Kidney (tissue), 14 donors: ENCODE measurements around the gene UGT1A9. TPM values are rescaled to one million over a fixed set of nuclear protein-coding genes. Genes with fewer than 3 reads are reported as not detected.

Experiments used
- DNase-seq, 5 donors: peaks; one replicate each; pipeline ENCODE4 v3.0.0-alpha.2; 2013 to 2020
- FAIRE-seq: peaks from 2 replicates; lab custom pipeline; 2012; peaks lifted over from hg19 to GRCh38; lab: Jason Lieb, UNC
- H3K27ac ChIP-seq, 2 donors: one replicate each; pipeline ENCODE4 v1.7.0; 2013; ENCODE audit warnings: low read depth in 2 of 2, low read length in 2 of 2, inconsistent platforms in 1 of 2
- H3K27me3 ChIP-seq: one replicate; pipeline ENCODE4 v1.7.1; 2013; ENCODE audit warnings: low read length, inconsistent platforms; ENCODE audit not compliant: control insufficient read depth, insufficient read depth
- H3K36me3 ChIP-seq, 3 donors: one replicate each; pipeline versions ENCODE4 v1.7.0 to v1.7.1; 2013; ENCODE audit warnings: low read length in 3 of 3, control low read depth in 1 of 3, inconsistent platforms in 1 of 3; ENCODE audit not compliant: insufficient read depth in 3 of 3, control insufficient read depth in 2 of 3
- H3K4me1 ChIP-seq, 3 donors: one replicate each; pipeline versions ENCODE4 v1.7.0 to v1.7.1; 2013; ENCODE audit warnings: low read length in 3 of 3, inconsistent platforms in 1 of 3, low read depth in 1 of 3; ENCODE audit not compliant: control insufficient read depth in 2 of 3, insufficient read depth in 2 of 3
- H3K4me3 ChIP-seq, 3 donors: one replicate each; pipeline versions ENCODE4 v1.7.0 to v1.8.1; 2013; ENCODE audit warnings: low read length in 3 of 3, control low read depth in 1 of 3, inconsistent platforms in 1 of 3
- H3K9ac ChIP-seq, 3 donors: one replicate each; pipeline versions ENCODE4 v1.7.0 to v1.7.1; 2013; ENCODE audit warnings: low read length in 3 of 3, control low read depth in 1 of 3, inconsistent platforms in 1 of 3
- H3K9me3 ChIP-seq, 3 donors: one replicate each; pipeline versions ENCODE4 v1.7.0 to v1.7.1; 2013; ENCODE audit warnings: low read length in 3 of 3, control low read depth in 1 of 3, inconsistent platforms in 1 of 3; ENCODE audit not compliant: control insufficient read depth in 2 of 3, insufficient read depth in 1 of 3
- CTCF ChIP-seq: IDR thresholded peaks from 3 replicates; pipeline ENCODE4 v1.5.1; 2012; ENCODE audit warnings: mild to moderate bottlenecking, moderate library complexity, borderline replicate concordance; ENCODE audit not compliant: insufficient read depth; ENCODE audit errors: extremely low read depth
- intact Hi-C: fragments of 100-400 bp; cut with DNase I; formaldehyde crosslinking; loops from one replicate; pipeline ENCODE4 v1.11.1; 2022
- polyA plus RNA-seq: library from polyadenylated mRNA; stranded (reverse); fragments of 350-450 nt; fragmentation: Illumina TruSeq; extraction: RNeasy Lipid Tissue Mini Kit (QIAGEN cat#74804); gene quantifications from one replicate; pipeline ENCODE4 v1.2.3, GENCODE V29; 2014; ENCODE audit warnings: low read depth, low replicate concordance; ENCODE audit not compliant: insufficient read depth
- total RNA-seq: library from RNA; stranded (reverse); fragmentation: NEBNext Ultra II Directional; extraction: Animal tissue kit (Norgen Biotek cat#: 25700); gene quantifications from one replicate; pipeline ENCODE4 v1.2.1, GENCODE V29; 2021
- donor health status: control.
- donor health status: control.
- donor health status: control.
- donor health status: control.
- donor health status: control.
- donor health status: DM: yes; HTN: yes; CAD: no.
- donor health status: Normal renal cell carcinoma (clear cell type).

Gene UGT1A9
- total and polyA plus RNA-seq, 2 donors from 2014 or later: 1.4 to 414 TPM

DNA sequence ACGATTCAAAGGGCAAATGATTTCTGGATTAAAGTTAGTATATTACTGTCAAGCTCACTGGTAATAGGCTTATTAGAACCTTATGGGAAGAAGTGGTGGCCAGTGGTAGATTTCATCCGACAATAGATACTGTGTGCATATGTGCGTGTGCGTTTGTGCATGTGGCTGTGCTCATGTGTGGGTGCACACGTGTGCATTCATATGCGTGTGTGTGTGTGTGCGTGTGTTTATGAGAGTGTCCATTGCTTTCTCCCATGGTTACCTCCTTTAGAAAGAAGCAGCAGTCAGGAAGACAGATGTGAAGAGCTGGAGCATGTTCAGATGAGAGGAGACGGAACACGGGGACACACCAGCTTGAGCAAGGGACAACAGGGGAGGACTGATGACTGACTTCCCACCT is 97.6 kb downstream of the UGT1A9 start:
- Histone ChIP-seq H3K4me1 (no peaks in the 10 kb centered on the region), H3K27me3 (no peaks in the 10 kb centered on the region), H3K4me3 (no peak overlapping the region), H3K9me3 (no peaks in the 10 kb centered on the region), H3K36me3 (peaks cover 0 to 35% (median 16%) of the 10 kb centered on the region in 3 donors), H3K9ac (no peak overlapping the region), H3K27ac (no peak overlapping the region)
- TF ChIP-seq CTCF: no peak
- intact Hi-C loops: no loop called here
- FAIRE-seq (no peak), DNase-seq (no peak)

DNA sequence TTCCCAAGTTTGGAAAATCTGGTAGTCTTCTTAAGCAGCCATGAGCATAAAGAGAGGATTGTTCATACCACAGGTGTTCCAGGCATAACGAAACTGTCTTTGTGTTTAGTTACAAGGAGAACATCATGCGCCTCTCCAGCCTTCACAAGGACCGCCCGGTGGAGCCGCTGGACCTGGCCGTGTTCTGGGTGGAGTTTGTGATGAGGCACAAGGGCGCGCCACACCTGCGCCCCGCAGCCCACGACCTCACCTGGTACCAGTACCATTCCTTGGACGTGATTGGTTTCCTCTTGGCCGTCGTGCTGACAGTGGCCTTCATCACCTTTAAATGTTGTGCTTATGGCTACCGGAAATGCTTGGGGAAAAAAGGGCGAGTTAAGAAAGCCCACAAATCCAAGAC is 100.5 kb downstream of the UGT1A9 start:
- no peaks in the 10 kb centered on the region for H3K4me1 ChIP-seq
- intact Hi-C loops: no loop called here
- peaks cover 0 to 35% (median 16%) of the 10 kb centered on the region in 3 donors for H3K36me3 ChIP-seq
- H3K9ac ChIP-seq: no peak overlapping the region
- DNase-seq: no peak
- H3K4me3 ChIP-seq: no peak overlapping the region
- H3K27me3 ChIP-seq: no peaks in the 10 kb centered on the region
- no peak overlapping the region for H3K27ac ChIP-seq
- peaks cover 0 to 3% (median 0%) of the 10 kb centered on the region in 3 donors for H3K9me3 ChIP-seq
- FAIRE-seq: no peak
- no peak for TF ChIP-seq CTCF

DNA sequence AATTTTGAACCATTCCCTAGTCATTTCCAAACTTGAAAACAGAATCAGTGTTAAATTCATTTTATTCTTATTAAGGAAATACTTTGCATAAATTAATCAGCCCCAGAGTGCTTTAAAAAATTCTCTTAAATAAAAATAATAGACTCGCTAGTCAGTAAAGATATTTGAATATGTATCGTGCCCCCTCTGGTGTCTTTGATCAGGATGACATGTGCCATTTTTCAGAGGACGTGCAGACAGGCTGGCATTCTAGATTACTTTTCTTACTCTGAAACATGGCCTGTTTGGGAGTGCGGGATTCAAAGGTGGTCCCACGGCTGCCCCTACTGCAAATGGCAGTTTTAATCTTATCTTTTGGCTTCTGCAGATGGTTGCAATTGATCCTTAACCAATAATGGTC is 100.9 kb downstream of the UGT1A9 start:
- Histone ChIP-seq H3K27ac (no peak overlapping the region), H3K4me3 (no peak overlapping the region), H3K36me3 (peaks cover 0 to 33% (median 16%) of the 10 kb centered on the region in 3 donors), H3K9me3 (peaks cover 0 to 3% (median 0%) of the 10 kb centered on the region in 3 donors), H3K9ac (no peak overlapping the region), H3K27me3 (no peaks in the 10 kb centered on the region), H3K4me1 (no peaks in the 10 kb centered on the region)
- FAIRE-seq: no peak
- no peak for TF ChIP-seq CTCF
- intact Hi-C loops: no loop called here
- DNase-seq: no peak

DNA sequence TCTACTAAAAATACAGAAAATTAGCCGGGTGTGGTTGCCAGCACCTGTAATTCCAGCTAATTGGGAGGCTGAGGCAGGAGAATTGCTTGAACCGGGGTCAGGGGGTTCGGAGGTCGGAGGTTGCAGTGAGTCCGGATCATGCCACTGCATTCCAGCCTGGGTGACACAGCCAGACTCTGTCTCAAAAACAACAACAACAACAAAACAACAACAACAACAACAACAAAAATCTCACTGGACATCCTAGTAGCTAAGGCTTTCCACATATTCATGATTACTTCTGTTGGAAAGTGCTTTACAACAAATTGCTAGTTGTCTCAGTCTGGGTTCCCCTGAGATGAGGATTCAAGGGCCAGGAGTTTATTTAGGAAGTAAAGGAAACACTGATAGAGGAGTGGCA is 102.2 kb downstream of the UGT1A9 start:
- no peaks in the 10 kb centered on the region for H3K27me3 ChIP-seq
- no peaks in the 10 kb centered on the region for H3K4me1 ChIP-seq
- TF ChIP-seq CTCF: no peak
- H3K36me3 ChIP-seq: peaks cover 0 to 26% (median 13%) of the 10 kb centered on the region in 3 donors
- DNase-seq (no peak), FAIRE-seq (no peak)
- intact Hi-C loops: no loop called here
- peaks cover 0 to 3% (median 0%) of the 10 kb centered on the region in 3 donors for H3K9me3 ChIP-seq
- no peak overlapping the region for H3K9ac ChIP-seq
- no peak overlapping the region for H3K4me3 ChIP-seq
- H3K27ac ChIP-seq: no peak overlapping the region
